Stimulated activated CD4-positive, alpha-beta T cell treated with anti-CD3 and anti-CD28 coated beads, TNF-alpha, amount 100 ng/mL, for 24 hours (primary cell): ENCODE data around the gene PIP5K1C.

ENCODE experiments used
- DNase-seq, 3 experiments: peaks; one replicate each; pipeline ENCODE4 v3.0.0-alpha.2; 2020; ENCODE audit warnings: low read depth in 3 of 3

PIP5K1C gene

GRCh38 chr19:3609779-3610719 lies 90.2 kb downstream of the PIP5K1C start:
- no peak for DNase-seq

DNA sequence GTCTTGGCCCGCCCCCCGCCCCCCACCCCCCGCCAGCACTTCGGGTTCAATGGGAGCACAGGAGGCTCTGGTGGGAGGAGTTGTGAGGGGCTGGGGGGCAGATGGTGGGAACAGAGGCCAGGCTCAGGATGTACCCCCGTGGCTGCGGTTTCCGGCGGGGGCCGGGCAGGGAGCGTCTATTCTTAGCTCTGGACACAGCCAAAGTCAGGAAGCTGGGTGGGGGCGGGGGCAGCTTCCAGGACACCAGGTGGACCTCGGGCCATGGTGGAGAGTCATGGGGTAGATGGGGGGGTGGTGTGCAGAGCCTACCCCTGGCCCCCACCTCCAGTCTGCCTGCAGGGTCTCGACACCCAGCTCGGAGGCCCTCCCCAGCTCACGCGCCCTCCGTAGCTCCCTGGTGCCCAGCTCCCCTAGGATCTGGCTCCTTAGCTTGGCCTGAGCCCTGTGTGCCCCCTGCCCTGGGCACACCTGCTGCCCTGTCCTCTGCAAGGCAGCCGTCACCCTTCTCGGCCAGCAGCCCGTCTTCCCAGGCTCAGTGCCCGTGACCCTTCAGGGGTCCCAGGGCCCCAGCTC lies 91.4 kb downstream of the PIP5K1C start:
- DNase-seq = no peak

DNA sequence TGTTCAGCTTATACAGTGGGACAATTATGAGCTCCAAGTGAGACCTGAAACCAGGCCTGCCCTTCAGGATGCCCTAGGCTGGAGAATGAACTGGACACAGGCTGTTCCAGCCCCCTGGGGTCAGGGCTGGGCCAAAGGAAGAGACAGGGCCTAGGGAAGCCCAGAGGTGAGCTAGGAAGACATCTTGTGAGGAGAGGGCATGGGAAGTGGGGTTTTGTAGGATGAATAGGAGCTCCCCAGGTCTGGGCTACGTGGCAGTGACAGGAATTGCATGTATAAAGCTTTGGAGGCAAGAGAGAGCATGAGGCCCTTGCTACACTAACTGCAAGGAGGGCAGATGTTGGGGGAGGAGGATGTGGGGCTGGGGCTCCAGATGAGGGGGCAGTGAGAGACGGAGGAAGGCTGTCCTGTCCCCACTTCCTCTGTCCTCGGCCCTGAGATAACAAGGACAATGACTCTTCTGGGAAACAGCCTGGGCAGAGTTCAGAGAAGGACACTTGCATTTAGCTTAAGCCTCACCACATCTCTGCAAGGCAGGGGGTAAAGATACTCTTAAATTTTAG lies 92.1 kb downstream of the PIP5K1C start:
- no peak for DNase-seq

- DNase-seq = no peak
Observed at GRCh38 chr19:3607303-3608078, 92.8 kb downstream of the PIP5K1C start.

GRCh38 chr19:3606690-3607289 lies 93.5 kb downstream of the PIP5K1C start, which contains the start of gene TBXA2R:
Gene TBXA2R, minus strand, starts transcription at chr19:3606875. Its CDS starts 6,241 bp downstream, at chr19:3600634.
- peak; percentile 38 to 70 (median 45) for DNase-seq

DNA sequence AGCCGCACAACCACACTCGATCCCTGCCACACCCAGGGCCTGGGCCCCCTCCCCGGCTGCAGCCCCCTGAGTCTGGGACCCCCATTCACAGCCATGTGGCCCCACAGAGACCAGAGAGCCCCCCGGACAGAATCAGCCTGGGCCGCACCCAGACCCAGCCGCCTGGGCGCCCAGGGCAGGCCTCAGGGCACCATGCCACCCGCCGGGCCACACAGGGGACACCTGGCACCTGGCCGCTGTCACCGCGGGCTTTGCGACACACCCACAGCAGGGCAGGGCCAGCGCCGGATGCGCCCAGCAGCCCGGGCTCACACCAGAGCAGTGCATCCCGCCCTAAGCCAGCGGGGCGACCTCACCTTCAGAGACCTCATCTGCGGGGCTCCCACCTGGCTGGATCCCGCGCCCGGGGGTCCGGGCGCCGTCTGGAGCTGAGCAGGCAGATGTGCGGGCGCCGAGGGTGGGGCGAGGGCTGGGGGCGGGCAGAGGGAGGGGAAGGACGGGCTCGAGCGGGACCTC lies 94.0 kb downstream of the PIP5K1C start:
- DNase-seq = no peak

GRCh38 chr19:3605770-3606169 lies 94.5 kb downstream of the PIP5K1C start:
- DNase-seq = no peak

- no peak for DNase-seq
Observed at GRCh38 chr19:3605361-3605760, 94.9 kb downstream of the PIP5K1C start.

- DNase-seq = no peak
Observed at GRCh38 chr19:3604987-3605343, 95.3 kb downstream of the PIP5K1C start.

DNA sequence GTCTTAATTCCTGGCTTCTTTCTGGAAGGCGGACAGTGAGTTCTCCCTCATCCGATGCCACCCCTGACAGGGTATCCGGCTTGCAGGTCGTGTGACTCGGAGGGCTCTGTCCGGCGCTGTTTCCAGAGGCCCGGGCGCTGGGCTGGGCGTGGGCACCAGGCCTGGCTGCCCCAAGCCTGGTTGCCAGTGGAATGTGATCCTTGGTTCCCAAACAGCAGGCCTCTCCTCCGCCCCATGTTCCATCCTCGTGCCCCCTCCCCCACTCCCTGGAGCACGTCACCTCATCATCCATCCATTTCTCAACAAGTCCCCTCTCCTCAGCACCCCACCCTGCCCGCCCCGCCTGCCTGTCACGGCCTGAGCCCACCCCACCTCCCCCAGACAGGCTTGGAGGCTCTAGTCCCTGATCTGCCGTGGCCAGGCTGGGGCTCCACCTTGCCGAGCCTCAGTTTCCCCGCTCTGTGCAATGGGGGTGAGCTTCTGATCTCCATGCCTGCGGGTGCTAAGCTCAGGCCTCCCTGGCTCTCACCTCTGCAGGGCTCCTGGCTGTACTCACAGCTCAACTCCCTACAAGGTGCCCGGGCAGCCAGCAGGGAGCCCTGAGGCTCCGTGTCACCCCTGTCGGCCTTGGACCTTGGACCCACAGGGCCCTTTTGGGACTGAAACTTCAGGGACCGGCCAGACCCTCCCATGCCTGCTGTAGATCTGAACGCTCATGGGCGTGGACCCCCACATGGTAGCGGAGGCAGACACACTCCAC lies 95.9 kb downstream of the PIP5K1C start:
- DNase-seq = no peak

- no peak for DNase-seq
Observed at GRCh38 chr19:3603121-3603811, 97.0 kb downstream of the PIP5K1C start.

DNA sequence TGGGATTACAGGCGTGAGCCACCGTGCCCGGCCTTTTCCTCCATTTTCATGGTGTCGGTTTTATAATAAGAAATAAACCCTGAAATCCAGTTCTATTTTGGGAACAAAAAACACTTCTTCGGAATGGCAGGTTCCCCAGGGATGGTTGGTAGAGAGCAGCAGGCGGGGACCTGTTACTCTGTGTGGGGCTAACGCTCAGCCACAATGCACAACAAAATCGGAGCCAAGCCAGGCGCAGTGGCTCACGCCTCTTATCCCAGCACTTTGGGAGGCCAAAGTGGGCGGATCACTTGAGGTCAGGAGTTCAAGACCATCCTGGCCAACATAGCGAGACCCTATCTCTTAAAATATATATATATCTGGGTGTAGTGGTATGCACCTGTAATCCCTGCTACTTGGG lies 99.2 kb downstream of the PIP5K1C start:
- DNase-seq = no peak

DNA sequence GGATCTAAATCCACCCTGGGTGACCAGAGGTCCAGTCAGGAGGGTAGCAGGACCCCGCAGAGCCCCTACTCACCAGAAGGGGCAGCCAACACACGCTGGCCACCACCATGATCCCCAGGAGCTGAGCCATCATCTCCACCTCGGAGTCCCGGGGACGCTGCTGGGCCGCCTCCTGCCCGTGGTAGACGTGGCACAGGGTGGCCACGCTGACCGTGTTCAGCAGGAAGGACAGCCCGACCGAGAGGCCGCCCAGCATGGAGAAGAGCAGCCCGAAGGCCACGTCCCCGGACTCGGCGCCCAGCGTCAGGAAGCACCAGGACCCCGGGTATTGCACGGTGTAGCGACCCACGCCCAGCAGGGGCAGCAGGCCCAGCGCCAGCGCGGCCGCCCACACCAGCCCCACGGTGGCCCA lies 100.5 kb downstream of the PIP5K1C start:
- DNase-seq = no peak

DNA sequence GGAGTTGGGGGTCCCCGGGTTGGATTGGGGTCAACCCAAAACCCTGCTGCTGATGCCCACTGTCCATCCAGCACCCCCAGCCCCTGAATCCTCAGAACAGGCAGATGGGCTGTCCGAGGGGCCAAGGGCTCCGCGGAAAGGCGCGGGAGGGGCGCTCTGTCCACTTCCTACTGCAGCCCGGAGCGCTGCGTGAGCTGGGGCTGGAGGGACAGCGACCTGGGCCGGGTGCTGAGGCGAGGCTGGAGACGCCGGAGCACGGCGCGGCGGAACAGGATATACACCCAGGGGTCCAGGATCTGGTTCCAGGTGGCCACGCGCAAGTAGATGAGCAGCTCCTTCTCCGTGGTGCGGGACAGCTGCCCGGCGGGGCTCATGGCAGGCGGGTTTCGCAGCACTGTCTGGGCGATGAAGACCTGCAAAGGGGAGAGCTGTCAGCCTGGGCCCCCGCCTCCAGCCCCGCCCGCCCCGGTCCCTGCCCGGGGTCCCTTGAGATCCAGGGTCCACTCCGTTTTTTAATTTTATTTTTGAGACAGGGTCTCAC lies 104.7 kb downstream of the PIP5K1C start:
- no peak for DNase-seq

DNA sequence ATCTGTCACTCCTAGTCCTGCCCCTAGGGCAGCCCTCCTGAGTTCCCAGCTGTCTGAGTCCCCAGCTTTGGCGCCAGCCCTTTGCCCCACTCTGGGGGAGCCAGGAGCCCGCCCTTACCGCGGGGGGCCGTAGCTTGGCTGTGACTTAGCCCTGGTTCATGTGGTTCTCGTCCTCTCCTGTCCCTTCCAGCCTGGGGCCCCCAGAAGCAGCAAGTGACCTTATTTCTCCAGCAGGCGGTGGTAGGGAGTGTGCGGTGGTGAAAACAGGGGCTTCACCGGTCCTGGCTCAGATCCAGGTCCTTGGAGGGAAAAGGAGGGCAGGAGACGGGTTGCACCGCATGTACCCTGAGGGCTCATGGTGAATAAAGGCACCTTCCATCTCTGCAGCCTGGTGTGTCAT lies 107.1 kb downstream of the PIP5K1C start:
- DNase-seq = no peak

GRCh38 chr19:3591876-3592613 lies 108.2 kb downstream of the PIP5K1C start:
- no peak for DNase-seq

DNA sequence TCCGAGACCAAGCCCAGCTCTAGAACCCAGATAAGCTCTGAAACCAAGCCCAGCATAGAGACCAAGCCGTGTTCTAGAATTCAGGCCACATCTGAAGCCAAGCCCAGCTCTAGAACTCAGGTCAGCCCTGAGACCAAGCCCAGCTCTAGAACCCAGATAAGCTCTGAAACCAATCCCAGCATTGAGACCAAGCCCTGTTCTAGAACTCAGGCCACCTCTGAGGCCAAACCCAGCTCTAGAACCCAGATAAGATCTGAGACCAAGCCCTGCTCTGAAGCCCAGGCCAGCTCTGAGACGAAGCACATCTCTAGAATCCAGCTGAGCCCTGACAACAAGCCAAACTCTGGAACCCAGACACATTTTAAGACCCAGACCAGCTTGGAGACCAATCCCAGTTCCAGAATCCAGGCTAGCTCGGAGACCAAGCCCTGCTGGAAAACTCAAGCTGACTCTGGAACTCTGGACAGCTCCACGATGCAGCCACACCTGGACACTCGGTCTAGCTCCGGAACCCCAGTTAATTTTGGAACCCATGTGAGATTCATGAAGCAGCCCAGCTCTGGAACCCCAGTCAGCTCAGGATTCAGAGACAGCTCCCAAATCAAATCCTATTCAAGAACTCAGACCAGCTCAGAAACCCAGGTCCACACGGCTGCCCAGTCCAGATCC lies 109.1 kb downstream of the PIP5K1C start:
- DNase-seq = no peak

DNA sequence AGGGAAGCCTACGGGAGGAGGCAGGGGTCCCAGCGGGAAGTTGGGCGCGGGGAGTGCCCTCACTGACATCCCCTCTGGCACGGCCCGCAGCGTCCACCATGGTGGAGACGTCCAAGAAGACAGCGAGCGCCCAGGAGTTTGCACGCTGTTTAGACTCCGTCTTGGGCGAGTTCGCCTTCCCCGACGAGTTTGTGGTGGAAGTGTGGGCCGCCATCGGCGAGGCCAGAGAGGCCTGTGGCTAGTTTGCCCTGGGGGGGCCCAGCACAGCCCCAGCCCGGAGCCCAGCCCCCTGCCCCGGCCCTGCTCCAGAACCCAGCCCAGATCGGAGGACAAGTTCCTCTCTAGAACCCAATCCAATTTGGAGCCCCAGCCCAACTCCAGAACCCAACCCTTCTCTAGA lies 110.3 kb downstream of the PIP5K1C start:
- DNase-seq = no peak

DNA sequence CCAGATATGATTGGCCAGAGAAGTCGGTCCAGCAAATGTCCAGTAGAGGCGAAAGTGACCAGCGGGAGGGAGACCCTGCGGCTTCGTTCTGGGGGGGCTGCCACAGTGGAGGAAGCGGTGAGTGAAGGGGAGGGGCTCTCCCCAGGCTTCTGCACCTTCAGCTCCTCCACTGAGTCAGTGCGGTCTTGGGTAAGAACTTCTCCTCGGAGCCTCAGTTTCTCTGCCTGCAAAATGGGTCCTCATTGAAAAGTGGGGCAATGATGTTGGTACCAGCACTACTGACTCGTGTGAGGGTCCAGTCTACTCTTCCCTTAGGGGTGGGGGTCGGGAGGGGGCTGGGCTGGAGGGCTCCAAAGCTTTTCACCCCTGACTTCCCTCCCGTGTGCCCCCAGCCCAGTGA lies 110.8 kb downstream of the PIP5K1C start:
- no peak for DNase-seq
